Measurements from ENCODE around the gene RGSL1.

- TF ChIP-seq CTCF (IDR thresholded peaks at IDR 0.05), result no peak
- no peak for TF ChIP-seq POLR2A (IDR thresholded peaks at IDR 0.05)
These were observed 26.7 kb downstream of the RGSL1 start for GRCh38 chr1:182476625-182477024.

All from Peyer's patch (tissue), 4 donors.